HCT116 (cell line): Measurements from ENCODE around the gene ETS1. TPM values are rescaled to one million over a fixed set of nuclear protein-coding genes. Genes with fewer than 3 reads are reported as not detected.

ENCODE experiments used
- ATAC-seq: fragments of 200-7000 bp; cut with Tn5 transposase; 2 replicates; pipeline ENCODE4 v1.9.1; 2020; ENCODE audit warnings: mild to moderate bottlenecking, moderate library complexity
- BruUV-seq: library from RNA; stranded (reverse); fragments of 400-500 nt; replicated peaks from 2 replicates; lab custom pipeline; 2021; lab: Mats Ljungman, UMichigan
- CTCF ChIA-PET: fragments of 300-600 bp; sonication (Branson Sonifier 250); formaldehyde crosslinking; loops from one replicate; lab custom pipeline; 2021; ENCODE audit warnings: antibody characterized with exemption; lab: Charles Lee
- POLR2A ChIA-PET: fragments of 300-600, 350-600 bp; sonication (Branson Sonifier 250); formaldehyde crosslinking; loops from one replicate; lab custom pipeline; 2021; ENCODE audit warnings: antibody characterized with exemption; lab: Charles Lee
- RAD21 ChIA-PET, 2 experiments: fragments of 300-600 bp; sonication (Branson Sonifier 250); formaldehyde crosslinking; loops; one replicate each; lab custom pipeline; 2023; ENCODE audit warnings: low total read pairs in 2 of 2; ENCODE audit not compliant: uncharacterized antibody in 2 of 2, unreplicated experiment in 2 of 2, low non-redundant PET in 1 of 2; lab: Charles Lee
- DNase-seq: peaks from one replicate; pipeline ENCODE4 v3.0.0-alpha.2; 2010; ENCODE audit warnings: low read depth, low spot score
- H2AFZ ChIP-seq: fragments of 200-600 bp; shearing (Covaris generic), sonication (generic); 2 replicates; pipeline ENCODE4 v1.6.1; 2017; ENCODE audit warnings: low read depth, mixed run types, mixed read lengths, antibody characterized with exemption, low read length; ENCODE audit not compliant: poor library complexity, severe bottlenecking
- H3K27ac ChIP-seq: 2 replicates; pipeline ENCODE4 v1.5.1; 2012; ENCODE audit warnings: low read depth, low read length
- H3K27me3 ChIP-seq: fragments of 200-600 bp; sonication (generic); 2 replicates; pipeline ENCODE4 v1.6.1; 2016; ENCODE audit warnings: mixed run types, low read length, mixed read lengths; ENCODE audit not compliant: insufficient read depth
- H3K36me3 ChIP-seq, 2 experiments: fragments of 200-500 bp in 1 of 2; fragments of 200-600 bp in 1 of 2; sonication (Bioruptor generic) in 1 of 2; sonication (generic) in 1 of 2; 2 replicates each; pipeline versions ENCODE4 v1.5.1 to v1.6.1; 2014 to 2016; ENCODE audit warnings: low read length in 2 of 2, inconsistent platforms in 1 of 2, mixed read lengths in 1 of 2, mixed run types in 1 of 2; ENCODE audit not compliant: insufficient read depth in 2 of 2, control insufficient read depth in 1 of 2
- H3K4me1 ChIP-seq, 2 experiments: fragments of 200-600 bp in 1 of 2; sonication (generic) in 1 of 2; 2 replicates each; pipeline versions ENCODE4 v1.5.1 to v1.6.1; 2012 to 2017; ENCODE audit warnings: low read length in 2 of 2, inconsistent platforms in 1 of 2, mild to moderate bottlenecking in 1 of 2, mixed read lengths in 1 of 2, mixed run types in 1 of 2, moderate library complexity in 1 of 2; ENCODE audit not compliant: insufficient read depth in 2 of 2, control insufficient read depth in 1 of 2
- H3K4me2 ChIP-seq: fragments of 200-600 bp; sonication (generic); 2 replicates; pipeline ENCODE4 v1.6.1; 2017; ENCODE audit warnings: mixed run types, low read length, mixed read lengths
- H3K4me3 ChIP-seq, 2 experiments: fragments of 200-600 bp in 1 of 2; sonication (generic) in 1 of 2; replicated peaks in 1 of 2; 2 replicates each; pipeline ENCODE4 v1.5.1; 2011 to 2016; ENCODE audit warnings: low read length in 2 of 2, control low read depth in 1 of 2, low read depth in 1 of 2, mild to moderate bottlenecking in 1 of 2, mixed read lengths in 1 of 2, mixed run types in 1 of 2
- H3K79me2 ChIP-seq: fragments of 200-600 bp; sonication (generic); 2 replicates; pipeline ENCODE4 v1.6.1; 2017; ENCODE audit warnings: mild to moderate bottlenecking, mixed run types, low read length, moderate library complexity, mixed read lengths; ENCODE audit not compliant: insufficient read depth
- H3K9ac ChIP-seq: fragments of 200-600 bp; sonication (generic); 2 replicates; pipeline ENCODE4 v1.6.1; 2016; ENCODE audit warnings: low read length, mixed read lengths
- H3K9me2 ChIP-seq: fragments of 200-600 bp; sonication (generic), shearing (Covaris generic); 2 replicates; pipeline ENCODE4 v1.6.1; 2017; ENCODE audit warnings: mixed run types, mild to moderate bottlenecking, moderate library complexity; ENCODE audit not compliant: insufficient read depth
- H3K9me3 ChIP-seq, 2 experiments: fragments of 200-500 bp in 1 of 2; fragments of 200-600 bp in 1 of 2; sonication (Bioruptor generic) in 1 of 2; sonication (generic) in 1 of 2; 2 replicates each; pipeline ENCODE4 v1.6.1; 2014 to 2017; ENCODE audit warnings: low read length in 2 of 2, mixed read lengths in 2 of 2, inconsistent platforms in 1 of 2, low read depth in 1 of 2, mild to moderate bottlenecking in 1 of 2, mixed run types in 1 of 2, moderate library complexity in 1 of 2; ENCODE audit not compliant: control insufficient read depth in 1 of 2, insufficient read depth in 1 of 2
- H4K20me1 ChIP-seq: fragments of 200-600 bp; sonication (generic), shearing (Covaris generic); 2 replicates; pipeline ENCODE4 v1.6.1; 2017; ENCODE audit warnings: mixed run types, mild to moderate bottlenecking, moderate library complexity; ENCODE audit not compliant: insufficient read depth
- CEBPB ChIP-seq: IDR thresholded peaks from 2 replicates; pipeline ENCODE4 v1.6.1; 2012; ENCODE audit warnings: low read depth
- ELF1 ChIP-seq: IDR thresholded peaks from 2 replicates; pipeline ENCODE4 v1.6.1; 2012; ENCODE audit warnings: low read depth, borderline replicate concordance
- FOSL1 ChIP-seq: IDR thresholded peaks from 2 replicates; pipeline ENCODE4 v1.6.1; 2012; ENCODE audit warnings: low read depth
- JUND ChIP-seq: IDR thresholded peaks from 2 replicates; pipeline ENCODE4 v1.6.1; 2012
- SIN3A ChIP-seq: IDR thresholded peaks from 2 replicates; pipeline ENCODE4 v1.6.1; 2012; ENCODE audit warnings: low read depth
- TCF7L2 ChIP-seq: IDR thresholded peaks from 2 replicates; pipeline ENCODE4 v1.7.0; 2011; ENCODE audit warnings: borderline replicate concordance, inconsistent platforms; ENCODE audit not compliant: insufficient read depth, insufficient read length; ENCODE audit errors: extremely low read depth
- ZNF274 ChIP-seq: fragments of 200-500 bp; sonication (Bioruptor generic); IDR thresholded peaks from 2 replicates; pipeline ENCODE4 v1.6.1; 2014; ENCODE audit warnings: mild to moderate bottlenecking, low read depth, low read length, inconsistent platforms
- intact Hi-C: fragments of 100-400 bp; cut with micrococcal nuclease; formaldehyde crosslinking; loops from 2 replicates; pipeline ENCODE4 v1.10.0; 2022
- total RNA-seq: library from RNA; stranded (reverse); gene quantifications from one replicate; pipeline ENCODE4 v1.2.1, GENCODE V29; 2021; ENCODE audit not compliant: unreplicated experiment

Gene ETS1
- total RNA-seq, 1 experiment from 2014 or later = 9.2 TPM

DNA sequence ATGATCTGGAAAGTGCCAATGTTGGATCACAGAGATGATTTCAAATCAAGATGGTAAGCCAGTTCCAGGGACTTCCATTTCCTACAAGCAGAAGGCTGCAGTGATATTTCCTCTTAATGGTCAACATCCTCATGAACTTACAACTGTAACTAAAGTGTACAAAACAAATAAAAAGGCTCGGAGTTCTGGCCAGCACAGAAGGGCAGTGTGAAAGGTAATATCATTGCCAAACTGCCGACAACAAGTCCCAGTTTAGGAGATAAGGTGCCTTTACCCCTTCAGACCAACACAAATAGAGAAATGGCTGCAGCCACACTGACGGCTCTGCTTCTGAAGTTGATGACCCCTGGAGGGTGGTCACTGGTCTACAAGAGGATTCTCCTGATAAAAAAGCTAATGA is 91.1 kb downstream of the ETS1 start:
- Histone ChIP-seq H3K4me1 (peaks cover 21 to 44% of the 10 kb centered on the region in 2 experiments), H3K9ac (peak overlapping the region; percentile 56), H3K9me2 (no peaks in the 10 kb centered on the region), H3K36me3 (no peaks in the 10 kb centered on the region), H2AFZ (peak overlapping the region; percentile 24)
- no peak for ATAC-seq
- CTCF ChIA-PET = no interaction called here
- TF ChIP-seq ELF1 (no peak), SIN3A (no peak), ZNF274 (no peak), FOSL1 (no peak)
- TF ChIP-seq, all 23 proteins: peak for 0
- intact Hi-C loops = loop anchor here (2.0 kb wide), 2 partner anchors 27 to 47 kb away; no protein-coding TSS in a partner anchor
- no peak for DNase-seq
- no peaks in the 10 kb centered on the region for H4K20me1 ChIP-seq
- H3K27me3 ChIP-seq = no peaks in the 10 kb centered on the region
- H3K27ac ChIP-seq = peak overlapping the region; percentile 67
- H3K79me2 ChIP-seq = peaks cover 5% of the 10 kb centered on the region; the same call in 1 of the 2 replicates
- H3K9me3 ChIP-seq = no peaks in the 10 kb centered on the region
- BruUV-seq = no TSS peak
- POLR2A ChIA-PET = no interaction called here
- RAD21 ChIA-PET = no interaction called here
- H3K4me2 ChIP-seq = peak overlapping the region; percentile 74
- peak overlapping the region; percentile 6 to 47; a peak in 2 of 4 replicates for H3K4me3 ChIP-seq

DNA sequence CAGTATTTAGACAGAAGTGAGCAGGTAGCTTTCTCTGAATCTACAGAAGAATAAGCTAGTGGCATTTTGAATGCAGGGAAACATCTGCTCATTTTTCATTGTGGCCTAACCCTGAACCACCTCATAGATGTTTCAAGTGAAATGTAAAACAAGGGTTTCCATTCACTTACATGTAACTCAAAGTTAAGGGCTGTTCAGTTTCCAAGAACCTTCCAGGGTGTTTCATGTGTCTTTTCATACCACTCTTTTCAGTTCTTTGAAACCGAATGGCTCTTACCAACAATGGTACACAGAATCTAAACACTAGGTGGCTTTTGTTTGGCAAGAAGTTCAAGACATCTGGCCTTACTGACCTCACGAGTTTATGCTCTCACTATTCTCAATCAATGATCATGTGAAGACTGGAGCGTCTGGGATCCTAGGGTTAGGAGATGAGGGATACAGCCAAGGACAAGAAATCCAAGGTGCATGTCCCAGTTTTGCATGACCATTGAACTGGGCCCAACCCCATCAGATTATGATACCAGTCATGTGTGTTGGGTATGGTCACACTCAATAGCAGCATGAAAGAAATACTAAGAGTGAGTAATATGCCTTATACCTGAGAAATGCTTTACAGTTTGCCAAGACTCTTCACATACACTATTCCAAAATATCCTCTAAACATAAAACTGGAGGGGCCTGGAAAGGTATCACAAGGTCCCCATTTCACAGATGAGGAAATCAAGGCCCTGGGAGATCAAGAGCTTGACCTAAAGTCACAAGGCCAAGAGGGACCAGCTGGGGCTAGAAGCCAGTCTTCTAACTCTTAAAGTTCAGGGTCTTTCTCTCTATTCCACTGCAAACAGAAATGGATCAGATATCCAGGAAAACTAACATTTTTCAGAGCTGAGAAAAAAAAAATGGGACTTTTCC is 92.7 kb downstream of the ETS1 start:
- Histone ChIP-seq H4K20me1 (no peaks in the 10 kb centered on the region), H2AFZ (no peak overlapping the region), H3K4me2 (no peak overlapping the region), H3K79me2 (peaks cover 5% of the 10 kb centered on the region; the same call in 1 of the 2 replicates), H3K9me2 (no peaks in the 10 kb centered on the region), H3K36me3 (no peaks in the 10 kb centered on the region), H3K27me3 (no peaks in the 10 kb centered on the region), H3K4me3 (no peak overlapping the region), H3K27ac (no peak overlapping the region), H3K4me1 (peaks cover 21 to 44% of the 10 kb centered on the region in 2 experiments), H3K9ac (no peak overlapping the region), H3K9me3 (no peaks in the 10 kb centered on the region)
- ATAC-seq = no peak
- TF ChIP-seq TCF7L2 = no peak
- TF ChIP-seq CEBPB = no peak
- TF ChIP-seq JUND = no peak
- ChIA-PET RAD21 (no interaction called here), CTCF (no interaction called here), POLR2A (no interaction called here)
- no peak for DNase-seq
- BruUV-seq = no TSS peak
- intact Hi-C loops = no loop called here
